ENCODE measurements around the gene PAQR4. TPM values are rescaled to one million over a fixed set of nuclear protein-coding genes. Genes with fewer than 3 reads are reported as not detected.

PAQR4 gene
- polyA plus RNA-seq, 3 donors = 6.3 to 14.2 (median 8.9) TPM

GRCh38 chr16:2980227-2981176 lies 11.4 kb downstream of the PAQR4 start, which contains the start of gene PKMYT1:
Gene PKMYT1, minus strand, starts transcription at chr16:2980446. Its CDS starts 789 bp downstream, at chr16:2979657.
- TF ChIP-seq CTCF (IDR thresholded peaks at IDR 0.05) = no peak
- Histone ChIP-seq H3K79me2 (ENCODE audit: insufficient read depth, low read length) (peaks cover 11% of the 10 kb centered on the region), H4K20me1 (ENCODE audit: insufficient read depth, low read length) (no peaks in the 10 kb centered on the region), H3K4me1 (ENCODE audit: control insufficient read depth in 1 of 2, insufficient read depth in 2 of 2, low read length in 2 of 2) (peaks cover 22 to 29% of the 10 kb centered on the region in 2 donors), H3K4me2 (replicated peaks; ENCODE audit: extremely low read depth, low read length, poor library complexity, severe bottlenecking) (peak within 1 kb of the TSS; percentile 99), H3K27ac (ENCODE audit: low read depth in 1 of 2, low read length in 2 of 2) (peak within 1 kb of the TSS; percentile 48 to 74), H3K9ac (ENCODE audit: insufficient read depth, low read length, poor library complexity, severe bottlenecking) (peak within 1 kb of the TSS; percentile 89), H3K9me3 (replicated peaks in 1 of 2; ENCODE audit: control insufficient read depth in 1 of 2, insufficient read depth in 1 of 2, low read length in 2 of 2) (no peaks in the 10 kb centered on the region), H3K36me3 (replicated peaks in 1 of 2; ENCODE audit: control insufficient read depth in 1 of 2, insufficient read depth in 2 of 2, low read length in 2 of 2) (no peaks in the 10 kb centered on the region), H3K4me3 (replicated peaks in 1 of 3; ENCODE audit: low read depth in 2 of 3, low read length in 3 of 3) (peak within 1 kb of the TSS; percentile 65 to 92 (median 86)), H2AFZ (ENCODE audit: insufficient read depth, low read depth, low read length, poor library complexity, severe bottlenecking) (peak within 1 kb of the TSS; percentile 83), H3K27me3 (ENCODE audit: control insufficient read depth in 2 of 2, insufficient read depth in 2 of 2, low read length in 2 of 2) (no peaks in the 10 kb centered on the region)
- peak within 1 kb of the TSS; percentile 81 to 85 for H3K4me3 Mint-ChIP-seq
- peak within 1 kb of the TSS; percentile 71 to 90 (median 85) for H3K27ac Mint-ChIP-seq
- no peaks in the 10 kb centered on the region for H3K9me3 Mint-ChIP-seq
- H3K36me3 Mint-ChIP-seq = peaks cover 0 to 10% of the 10 kb centered on the region in 2 donors
- peaks cover 28% of the 10 kb centered on the region for H3K4me1 Mint-ChIP-seq
- intact Hi-C loops (cut with micrococcal nuclease) = no loop called here
- DNase-seq = peak; percentile 82 to 86 (median 85)
- H3K27me3 Mint-ChIP-seq (ENCODE audit: low read depth in 3 of 3) = peaks cover 3 to 9% (median 4%) of the 10 kb centered on the region in 3 donors
- WGBS (ENCODE audit: insufficient coverage) = 1% methylated on average over 86 of the region's 91 CpGs

- Histone ChIP-seq H4K20me1 (ENCODE audit: insufficient read depth, low read length) (no peaks in the 10 kb centered on the region), H3K36me3 (replicated peaks in 1 of 2; ENCODE audit: control insufficient read depth in 1 of 2, insufficient read depth in 2 of 2, low read length in 2 of 2) (no peaks in the 10 kb centered on the region), H3K27me3 (ENCODE audit: control insufficient read depth in 2 of 2, insufficient read depth in 2 of 2, low read length in 2 of 2) (no peaks in the 10 kb centered on the region), H3K27ac (ENCODE audit: low read depth in 1 of 2, low read length in 2 of 2) (peak overlapping the region; percentile 48 to 74), H3K4me1 (ENCODE audit: control insufficient read depth in 1 of 2, insufficient read depth in 2 of 2, low read length in 2 of 2) (peaks cover 22 to 29% of the 10 kb centered on the region in 2 donors), H3K9ac (ENCODE audit: insufficient read depth, low read length, poor library complexity, severe bottlenecking) (peak overlapping the region; percentile 89), H3K4me2 (replicated peaks; ENCODE audit: extremely low read depth, low read length, poor library complexity, severe bottlenecking) (peak overlapping the region; percentile 99), H2AFZ (ENCODE audit: insufficient read depth, low read depth, low read length, poor library complexity, severe bottlenecking) (peak overlapping the region; percentile 83), H3K4me3 (replicated peaks in 1 of 3; ENCODE audit: low read depth in 2 of 3, low read length in 3 of 3) (peak overlapping the region in 2 of 3 experiments; percentile 86 to 92), H3K9me3 (replicated peaks in 1 of 2; ENCODE audit: control insufficient read depth in 1 of 2, insufficient read depth in 1 of 2, low read length in 2 of 2) (no peaks in the 10 kb centered on the region), H3K79me2 (ENCODE audit: insufficient read depth, low read length) (peaks cover 11% of the 10 kb centered on the region)
- Mint-ChIP-seq H3K4me3 (peak overlapping the region; percentile 81 to 85), H3K27ac (peak overlapping the region; percentile 25 to 90 (median 82)), H3K27me3 (ENCODE audit: low read depth in 3 of 3) (peaks cover 3 to 9% (median 4%) of the 10 kb centered on the region in 3 donors), H3K9me3 (no peaks in the 10 kb centered on the region), H3K36me3 (peaks cover 0 to 3% of the 10 kb centered on the region in 2 donors), H3K4me1 (peaks cover 28% of the 10 kb centered on the region)
- intact Hi-C loops (cut with micrococcal nuclease) = no loop called here
- 85% methylated on average over 25 of the region's 33 CpGs for WGBS (ENCODE audit: insufficient coverage)
- TF ChIP-seq CTCF (IDR thresholded peaks at IDR 0.05) = no peak
- no peak for DNase-seq
Observed at GRCh38 chr16:2981177-2981898, 12.2 kb downstream of the PAQR4 start.
